ENCODE data around the gene LEFTY2.
"Not testable (repeated sequence)": the region's sequence is repeated elsewhere in the genome, so short reads cannot be mapped to it uniquely, and the experiment has no call there.

LEFTY2 gene

DNA sequence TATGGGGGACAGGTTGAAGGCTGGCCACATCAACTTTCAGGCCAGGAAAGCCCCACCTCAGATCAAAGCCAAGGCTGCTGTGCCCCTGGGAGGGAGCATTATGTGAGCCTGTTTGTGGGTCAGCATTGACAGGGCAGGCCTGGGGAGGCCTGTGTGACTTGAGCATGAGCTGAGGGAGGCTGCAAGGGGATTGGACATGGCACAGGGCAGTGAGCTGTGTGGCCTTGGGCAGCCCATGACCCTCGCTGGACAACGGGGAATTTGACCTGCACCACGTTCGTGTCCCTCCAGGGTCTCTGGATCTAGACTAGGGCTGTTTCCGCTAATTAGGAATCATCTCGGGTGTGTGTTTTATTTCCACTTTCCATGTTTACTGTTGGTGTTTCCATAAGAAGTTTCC lies 34.6 kb downstream of the LEFTY2 start:
- no peak for DNase-seq (ENCODE audit: low read depth in 3 of 3, low spot score in 1 of 3)

DNA sequence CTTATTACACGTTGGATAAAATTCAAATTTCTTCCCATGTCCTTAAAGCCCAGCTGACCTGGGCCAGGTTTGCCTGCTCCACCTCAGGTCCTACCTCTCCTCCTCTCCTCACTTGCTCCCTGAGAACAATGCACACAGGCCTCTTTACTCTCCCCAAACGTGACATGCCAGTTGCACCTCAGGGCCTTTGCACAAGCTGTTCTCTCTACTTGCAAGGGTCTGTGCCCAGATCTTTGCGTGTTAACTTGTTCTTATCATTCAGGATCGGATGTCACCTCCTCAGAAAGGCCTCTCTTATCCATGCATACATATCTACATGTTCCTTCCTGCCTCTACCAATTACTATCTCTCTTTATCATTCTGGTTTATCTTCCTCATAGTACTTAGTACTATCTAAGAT lies 37.4 kb downstream of the LEFTY2 start:
- DNase-seq (ENCODE audit: low read depth in 3 of 3, low spot score in 1 of 3) = no peak

DNA sequence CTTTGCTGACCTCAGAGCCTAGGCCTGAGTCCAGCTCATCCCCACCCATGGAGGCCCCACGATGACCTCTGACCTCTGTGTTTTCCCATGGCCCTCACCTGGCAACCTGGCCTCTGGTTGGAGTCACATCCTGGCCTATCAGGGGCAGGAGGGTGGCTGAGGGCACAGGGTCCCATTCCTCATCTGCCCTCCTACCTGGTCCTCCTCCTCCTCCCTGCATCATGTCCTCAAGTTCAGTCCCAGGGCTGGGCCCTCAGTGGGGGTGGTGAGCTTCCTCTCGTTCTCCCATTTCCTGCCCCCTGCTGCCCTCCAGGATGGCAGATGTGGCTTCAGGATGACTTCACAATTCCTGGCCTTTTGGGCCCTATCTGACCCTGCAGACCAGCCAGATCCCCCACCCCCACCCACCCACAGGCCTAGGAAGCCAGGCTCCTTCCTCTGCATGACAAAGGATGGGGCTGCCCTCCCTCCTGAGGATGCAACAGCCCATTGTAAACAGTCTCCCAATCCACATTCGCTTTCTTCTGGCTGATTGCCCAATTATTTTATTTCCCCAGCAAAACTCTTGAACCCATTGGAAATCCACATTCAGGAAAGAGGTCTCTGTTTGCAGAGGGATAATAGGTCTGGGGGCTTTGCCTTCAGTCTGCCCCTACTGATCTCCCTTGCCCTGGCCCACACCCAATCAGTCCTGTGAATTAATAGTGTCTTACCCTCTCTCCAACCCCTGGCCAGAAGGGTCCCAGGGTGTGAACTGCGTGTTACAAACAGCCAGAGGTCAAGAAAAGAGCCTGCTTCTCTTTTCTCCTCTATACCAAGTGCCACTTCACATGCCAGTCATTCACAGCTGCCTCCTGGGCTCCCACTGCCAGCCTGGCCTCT lies 41.7 kb downstream of the LEFTY2 start:
- DNase-seq (ENCODE audit: low read depth in 3 of 3, low spot score in 1 of 3) = no peak

DNA sequence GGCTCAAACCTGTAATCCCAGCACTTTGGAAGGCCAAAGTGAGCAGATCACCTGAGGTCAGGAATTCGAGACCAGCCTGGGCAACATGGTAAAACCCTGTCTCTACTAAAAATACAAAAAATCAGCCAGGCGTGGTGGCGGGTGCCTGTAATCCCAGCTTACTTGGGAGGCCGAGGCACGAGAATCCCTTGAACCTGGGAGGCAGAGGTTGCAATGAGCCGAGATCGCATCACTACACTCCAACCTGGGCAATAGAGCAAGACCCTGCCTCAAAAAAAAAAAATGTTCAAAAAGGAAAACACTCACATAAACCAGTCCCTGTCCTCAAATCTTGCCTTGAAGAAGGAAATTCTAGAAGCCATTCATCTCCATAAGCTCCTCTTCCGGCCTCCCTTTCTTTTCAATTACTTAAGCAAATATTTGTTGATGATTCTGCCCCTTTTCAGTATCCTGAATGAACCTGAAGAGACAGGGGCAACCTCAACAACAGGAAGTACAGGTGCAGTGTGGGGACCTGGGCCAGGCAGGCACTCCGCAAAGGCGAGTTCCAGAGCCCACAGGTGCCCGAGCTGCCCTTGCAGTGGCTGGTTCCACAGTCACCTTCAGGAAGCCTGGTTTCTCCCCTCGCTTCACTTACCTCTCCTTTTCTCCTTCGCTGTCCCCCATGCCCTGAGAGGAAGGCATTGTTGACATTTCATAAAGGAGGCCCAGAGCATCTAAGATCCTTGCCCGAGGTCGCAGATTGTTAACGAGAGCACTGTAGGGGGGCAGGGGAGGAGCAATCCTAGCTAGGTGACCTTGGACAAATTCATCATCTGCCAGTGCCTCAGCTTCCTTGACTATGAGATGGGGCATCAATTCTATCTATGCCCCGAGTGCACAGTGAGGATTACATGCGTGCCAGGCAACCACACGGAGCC lies 43.2 kb downstream of the LEFTY2 start:
- peak in 1 of 3 donors; percentile 17 for DNase-seq (ENCODE audit: low read depth in 3 of 3, low spot score in 1 of 3)

DNA sequence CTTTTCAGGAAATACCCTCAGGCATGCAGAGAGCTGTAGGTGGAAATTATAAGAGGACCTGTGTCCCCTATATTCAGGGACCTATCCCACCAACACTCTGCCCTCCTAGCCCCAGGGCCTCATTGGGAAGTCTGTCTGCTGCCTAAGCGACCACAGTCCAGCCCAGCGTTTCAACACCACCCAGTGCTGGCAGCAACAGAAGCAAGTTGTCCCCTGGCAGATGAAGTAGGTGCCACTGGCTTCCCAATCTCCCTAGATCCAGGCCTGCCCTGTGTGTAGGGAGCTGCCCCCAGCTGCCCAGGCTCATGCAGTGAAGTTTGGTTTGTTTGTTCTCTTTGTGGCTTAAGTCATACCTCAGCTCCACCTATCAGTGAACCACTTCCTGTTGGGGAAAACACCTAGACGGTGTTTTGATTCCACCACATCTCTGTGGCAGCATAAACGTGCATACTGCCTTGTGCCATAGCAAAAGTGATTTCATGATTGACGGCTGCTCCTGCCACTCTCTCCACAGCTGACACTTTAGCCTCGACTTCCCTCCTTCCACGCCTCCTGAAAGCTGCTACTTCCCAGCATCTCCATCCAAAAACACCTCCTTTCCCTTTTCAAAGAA lies 44.0 kb downstream of the LEFTY2 start:
- DNase-seq (ENCODE audit: low read depth in 3 of 3, low spot score in 1 of 3) = peak in 1 of 3 donors; percentile 52

DNA sequence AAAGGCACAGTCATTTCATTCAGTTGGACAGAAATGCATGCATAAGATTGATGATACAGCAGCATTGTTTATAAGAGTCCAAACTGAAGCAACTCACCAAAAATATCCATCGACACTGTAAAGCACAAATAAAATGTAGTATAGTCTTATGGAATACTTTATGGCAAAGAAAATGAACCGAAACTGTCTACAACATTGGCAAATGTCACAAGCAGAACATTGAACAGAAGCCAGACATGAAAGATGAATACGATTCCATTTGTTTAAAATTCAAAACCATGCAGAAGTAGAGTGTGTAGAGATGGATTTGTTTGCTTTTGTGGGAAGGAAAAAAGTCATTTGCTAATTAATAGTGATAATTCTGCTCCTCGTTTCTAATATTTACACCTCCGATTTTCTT lies 44.5 kb downstream of the LEFTY2 start:
- DNase-seq (ENCODE audit: low read depth in 3 of 3, low spot score in 1 of 3) = no peak

DNA sequence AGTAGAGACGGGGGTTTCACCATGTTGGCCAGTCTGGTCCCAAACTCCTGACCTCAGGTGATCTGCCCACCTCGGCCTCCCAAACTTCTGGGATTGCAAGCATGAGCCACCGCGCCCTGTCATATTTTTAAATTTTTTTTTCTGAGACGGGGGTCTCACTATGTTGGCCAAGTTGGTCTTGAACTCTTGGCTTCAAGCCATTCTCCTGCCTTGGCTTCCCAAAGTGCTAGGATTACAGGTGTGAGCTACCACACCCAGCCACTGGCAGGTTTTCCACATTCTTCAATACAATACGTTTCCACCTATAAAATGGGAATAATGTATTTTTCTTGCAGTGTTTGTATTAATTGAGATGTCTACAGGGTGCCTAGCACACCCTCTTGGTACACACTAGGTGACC lies 48.7 kb downstream of the LEFTY2 start:
- no peak for DNase-seq (ENCODE audit: low read depth in 3 of 3, low spot score in 1 of 3)

DNA sequence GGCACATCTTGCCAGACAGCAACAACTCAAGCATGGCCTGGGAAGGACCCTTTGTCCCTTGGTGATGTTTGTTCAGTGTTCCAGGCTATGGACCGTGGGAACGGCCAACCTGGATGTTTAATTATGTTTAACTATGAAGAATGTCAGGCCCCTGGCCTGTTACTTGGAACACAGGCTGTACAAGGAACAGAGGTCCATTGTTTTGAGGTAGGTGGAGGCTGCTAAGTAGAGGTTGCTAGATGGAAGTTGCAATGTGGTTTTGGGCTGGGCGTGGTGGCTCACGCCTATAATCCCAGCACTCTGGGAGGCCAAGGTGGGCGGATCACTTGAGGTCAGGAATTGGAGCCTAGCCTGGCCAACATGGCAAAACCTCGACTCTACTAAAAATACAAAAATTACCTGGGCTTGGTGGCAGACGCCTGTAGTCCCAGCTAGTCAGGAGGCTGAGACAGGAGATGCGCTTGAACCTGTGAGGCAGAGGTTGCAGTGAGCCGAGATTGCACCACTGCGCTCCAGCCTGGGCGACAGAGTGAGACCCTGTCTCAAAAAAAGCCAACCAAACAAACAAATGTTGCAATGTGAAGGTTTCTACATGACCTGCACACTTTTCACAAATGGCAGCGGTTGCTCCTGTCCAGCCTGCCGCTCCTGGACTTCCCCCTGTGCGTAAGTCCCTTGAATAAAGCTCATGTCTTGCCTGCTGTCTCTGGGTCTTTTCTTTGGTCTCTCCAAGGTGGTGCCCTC lies 49.6 kb downstream of the LEFTY2 start:
- DNase-seq (ENCODE audit: low read depth in 3 of 3, low spot score in 1 of 3) = no peak

DNA sequence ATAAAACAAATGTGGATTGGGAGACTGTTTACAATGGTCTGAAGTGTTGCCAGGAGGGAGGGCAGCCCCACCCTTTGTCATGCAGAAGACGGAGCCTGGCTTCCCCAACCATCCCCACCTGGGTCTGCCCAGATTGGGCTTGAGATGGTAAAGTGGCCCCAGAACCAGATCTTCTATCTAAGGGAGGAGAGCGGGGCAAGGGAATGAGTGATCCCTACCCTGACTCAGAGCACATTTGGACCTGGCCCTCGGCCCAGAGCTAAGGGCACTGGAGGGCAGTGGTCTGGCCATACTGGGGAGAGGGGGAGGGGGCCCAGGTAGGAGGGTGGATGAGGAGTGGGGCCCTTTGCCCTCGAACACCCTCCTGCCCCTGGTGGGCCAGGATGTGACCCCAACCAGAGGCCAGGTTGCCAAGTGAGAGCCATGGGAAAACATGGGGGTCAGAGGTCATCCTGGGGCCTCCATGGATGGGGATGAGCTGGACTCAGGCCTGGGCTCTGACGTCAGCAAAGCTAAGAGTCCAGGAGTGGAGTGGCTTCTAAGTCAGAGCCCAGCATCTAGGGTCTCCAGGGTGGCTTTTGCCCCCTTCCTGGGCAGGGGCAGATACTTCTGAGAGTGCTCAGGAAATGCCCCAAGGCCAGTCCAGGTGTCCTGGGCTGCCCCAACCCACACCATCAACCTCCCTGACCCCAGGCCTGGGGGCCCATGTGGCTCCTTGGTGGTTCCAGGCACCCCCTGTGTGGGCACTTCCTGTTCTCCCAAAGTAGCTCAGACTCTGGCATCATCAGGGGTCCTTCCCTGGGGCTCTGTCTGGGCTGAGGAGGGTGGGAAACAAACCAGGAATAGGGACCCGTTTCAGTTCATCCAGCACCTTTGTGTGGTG lies 50.4 kb downstream of the LEFTY2 start:
- DNase-seq (ENCODE audit: low read depth in 3 of 3, low spot score in 1 of 3) = no peak

DNA sequence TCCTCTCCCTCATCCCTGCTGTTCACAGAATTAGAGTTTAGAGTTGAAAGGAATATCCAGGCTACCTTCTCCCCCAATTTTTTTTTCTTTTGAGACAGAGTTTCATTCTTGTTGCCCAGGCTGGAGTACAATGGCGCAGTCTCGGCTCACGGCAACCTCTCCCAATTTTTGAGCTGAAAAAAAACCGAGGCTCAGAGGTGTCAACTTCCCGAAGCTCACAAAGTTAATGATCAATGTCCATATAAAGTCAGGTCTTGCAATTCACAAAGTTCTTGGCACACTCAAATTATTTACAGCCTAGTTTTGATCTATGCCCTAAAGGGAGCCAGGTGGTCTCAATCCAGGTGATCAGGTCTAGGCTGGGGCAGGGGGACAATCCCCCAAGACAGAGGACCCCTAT lies 51.3 kb downstream of the LEFTY2 start:
- no peak for DNase-seq (ENCODE audit: low read depth in 3 of 3, low spot score in 1 of 3)

DNA sequence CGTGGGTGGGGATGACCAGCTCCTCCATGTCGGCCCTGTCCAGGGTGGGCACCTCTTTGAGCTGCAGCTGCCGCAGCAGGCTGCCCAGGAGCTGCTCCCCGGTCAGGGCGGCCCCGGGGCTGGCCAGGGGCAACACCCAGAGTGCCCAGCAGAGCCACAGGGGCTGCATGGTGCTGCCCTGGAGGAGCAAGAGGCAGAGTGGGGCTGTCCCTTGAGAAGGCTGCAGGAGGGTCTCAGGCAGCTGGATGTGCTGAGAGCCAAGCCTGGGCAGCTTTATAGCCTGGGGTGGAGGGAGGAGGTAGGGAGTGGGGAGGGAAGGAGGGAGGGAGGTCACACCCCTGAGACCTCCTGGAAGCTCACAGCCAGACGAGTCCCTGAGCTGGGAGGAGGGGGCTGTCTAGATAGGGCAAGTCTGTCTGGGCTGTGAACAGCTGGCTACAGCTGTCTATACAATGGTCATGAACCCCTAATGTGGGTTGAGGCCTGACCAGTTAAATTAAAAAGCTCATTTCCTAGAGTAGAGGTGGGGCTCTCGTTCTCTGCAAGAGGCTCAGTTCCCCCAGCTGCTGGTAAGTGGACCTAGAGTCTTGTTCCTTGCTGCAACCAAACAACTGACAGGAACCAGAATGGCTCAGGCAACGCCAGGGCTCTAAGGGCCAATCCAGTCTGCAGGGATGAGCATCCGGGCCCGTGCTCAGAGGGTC lies 52.0 kb downstream of the LEFTY2 start, which contains the start of gene LEFTY1:
LEFTY1 (minus strand) TSS at position 249 of the 704 bp plus-strand sequence; CDS start at position 169, 80 bp downstream.
- DNase-seq (ENCODE audit: low read depth in 3 of 3, low spot score in 1 of 3) = no peak

DNA sequence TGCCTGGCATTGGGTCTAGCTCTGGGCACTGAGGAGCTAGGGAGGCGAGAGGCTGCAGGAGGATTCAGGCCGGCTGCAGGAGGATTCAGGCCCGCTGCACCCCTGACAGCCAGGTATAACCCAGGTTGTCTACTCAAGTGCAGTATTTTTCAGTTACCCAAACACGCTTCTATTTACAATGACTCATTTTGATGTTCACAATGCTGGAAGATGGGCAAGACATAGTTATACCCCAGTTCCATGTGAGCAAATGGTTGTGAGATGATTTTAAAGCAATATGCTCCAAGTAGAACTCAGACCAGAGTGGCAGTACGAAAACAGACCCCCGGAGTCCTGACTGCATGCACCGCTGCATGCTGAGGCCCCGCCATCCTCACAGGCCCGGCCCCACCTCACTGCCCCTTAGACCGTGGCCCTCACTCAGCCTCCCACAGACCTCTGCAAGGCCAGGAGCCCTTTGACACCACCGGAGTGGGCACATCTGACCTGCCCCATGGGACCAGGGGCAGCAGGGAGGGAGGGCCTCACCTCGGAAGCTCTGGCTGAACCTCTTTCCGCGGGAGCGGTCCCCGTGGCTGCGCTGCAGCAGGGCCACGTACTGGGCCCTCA lies 52.6 kb downstream of the LEFTY2 start:
- DNase-seq (ENCODE audit: low read depth in 3 of 3, low spot score in 1 of 3) = no peak

DNA sequence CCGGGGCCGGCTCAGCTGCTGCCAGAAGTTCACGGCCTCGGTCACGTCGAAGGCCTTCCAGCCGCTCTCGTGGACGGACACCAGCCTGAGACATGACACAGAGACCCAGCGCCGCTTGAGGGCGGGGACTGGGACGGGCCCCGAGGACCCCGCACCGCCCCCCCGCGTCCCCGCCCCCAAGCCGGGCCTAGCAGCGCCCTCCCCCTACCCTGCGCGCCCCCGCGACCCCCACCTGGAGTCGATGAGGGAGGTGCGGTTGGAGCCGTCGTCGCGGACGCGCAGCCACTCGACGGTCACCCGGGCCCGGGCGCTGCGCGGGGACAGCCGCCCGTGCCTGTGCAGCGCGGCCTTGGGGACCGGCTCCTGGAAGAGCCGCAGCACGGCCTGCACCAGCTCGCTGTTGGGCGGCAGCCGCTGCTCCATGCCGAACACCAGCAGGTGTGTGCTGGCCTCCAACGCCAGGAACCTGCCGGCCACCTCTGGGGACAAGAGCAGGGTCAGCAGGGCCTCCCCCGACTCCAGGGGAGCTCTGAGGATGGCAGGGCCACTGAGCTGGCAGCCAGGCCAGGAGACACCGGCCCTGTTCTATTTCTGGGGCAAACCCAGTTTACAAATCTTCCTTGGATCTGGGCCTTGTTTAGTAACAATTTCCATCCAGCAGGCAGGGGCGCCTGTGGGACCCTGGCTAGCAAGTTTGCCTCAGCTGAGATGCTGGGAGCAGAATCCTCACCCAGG lies 53.3 kb downstream of the LEFTY2 start:
- DNase-seq (ENCODE audit: low read depth in 3 of 3, low spot score in 1 of 3) = not testable (repeated sequence)

DNA sequence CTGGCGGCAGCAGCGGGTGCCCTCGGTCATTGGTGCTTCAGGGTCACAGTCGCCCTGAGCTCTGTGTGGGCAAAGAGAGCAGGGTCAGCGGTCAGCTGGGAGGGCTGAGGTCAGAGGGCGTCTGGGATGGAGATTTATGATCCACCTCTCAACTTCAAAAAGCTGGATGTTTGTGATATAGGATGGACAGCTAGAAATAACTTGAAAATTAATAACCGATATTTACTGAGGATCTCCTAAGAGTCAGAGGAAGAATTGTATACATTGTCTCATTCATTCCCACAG lies 54.0 kb downstream of the LEFTY2 start:
- DNase-seq (ENCODE audit: low read depth in 3 of 3, low spot score in 1 of 3) = no peak

Measured in stimulated activated CD4-positive, alpha-beta T cell treated with anti-CD3 and anti-CD28 coated beads, TNF-alpha, amount 100 ng/mL, for 1 hour (primary cell).